ENCODE measurements around the gene KRT39.

DNA sequence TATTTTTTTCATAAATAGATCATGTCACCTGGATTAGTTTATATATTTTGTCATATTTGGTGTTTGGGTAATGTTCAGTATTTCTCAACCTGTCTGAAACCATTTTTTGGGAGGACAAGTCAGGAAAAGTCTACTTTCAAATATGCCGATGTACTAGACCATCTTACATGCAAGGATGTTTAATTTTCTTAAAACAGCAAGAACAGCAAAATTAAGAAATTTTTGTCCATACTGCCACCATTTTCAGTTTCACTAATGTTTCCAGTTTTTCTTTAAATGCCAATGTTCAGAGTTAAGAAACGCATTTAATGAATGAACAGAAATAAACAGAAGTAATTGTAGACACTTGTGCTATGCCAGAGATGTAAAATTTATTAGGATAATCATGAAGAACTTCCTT is 26.3 kb upstream of the KRT39 start:
- TF ChIP-seq, protein P1, sequence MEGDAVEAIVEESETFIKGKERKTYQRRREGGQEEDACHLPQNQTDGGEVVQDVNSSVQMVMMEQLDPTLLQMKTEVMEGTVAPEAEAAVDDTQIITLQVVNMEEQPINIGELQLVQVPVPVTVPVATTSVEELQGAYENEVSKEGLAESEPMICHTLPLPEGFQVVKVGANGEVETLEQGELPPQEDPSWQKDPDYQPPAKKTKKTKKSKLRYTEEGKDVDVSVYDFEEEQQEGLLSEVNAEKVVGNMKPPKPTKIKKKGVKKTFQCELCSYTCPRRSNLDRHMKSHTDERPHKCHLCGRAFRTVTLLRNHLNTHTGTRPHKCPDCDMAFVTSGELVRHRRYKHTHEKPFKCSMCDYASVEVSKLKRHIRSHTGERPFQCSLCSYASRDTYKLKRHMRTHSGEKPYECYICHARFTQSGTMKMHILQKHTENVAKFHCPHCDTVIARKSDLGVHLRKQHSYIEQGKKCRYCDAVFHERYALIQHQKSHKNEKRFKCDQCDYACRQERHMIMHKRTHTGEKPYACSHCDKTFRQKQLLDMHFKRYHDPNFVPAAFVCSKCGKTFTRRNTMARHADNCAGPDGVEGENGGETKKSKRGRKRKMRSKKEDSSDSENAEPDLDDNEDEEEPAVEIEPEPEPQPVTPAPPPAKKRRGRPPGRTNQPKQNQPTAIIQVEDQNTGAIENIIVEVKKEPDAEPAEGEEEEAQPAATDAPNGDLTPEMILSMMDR (IDR thresholded peaks at IDR 0.05; ENCODE audit: poor library complexity), result no peak
- no peak for TF ChIP-seq EZH2 (IDR thresholded peaks at IDR 0.05; ENCODE audit: borderline replicate concordance)
- TF ChIP-seq EZH2phosphoT487 (IDR thresholded peaks at IDR 0.05; ENCODE audit: low read depth, severe bottlenecking, unreplicated experiment), result no peak
